H9 (cell line): Measurements from ENCODE around the gene TBC1D19. TPM values are rescaled to one million over a fixed set of nuclear protein-coding genes. Genes with fewer than 3 reads are reported as not detected.

ENCODE experiments used
- DNase-seq: peaks from one replicate; pipeline ENCODE4 v3.0.0-alpha.2; 2017
- H2AFZ ChIP-seq: one replicate; pipeline ENCODE4 v1.6.1; 2013; ENCODE audit warnings: mild to moderate bottlenecking, low read length, control low read depth, moderate library complexity
- H2AK5ac ChIP-seq: 2 replicates; pipeline ENCODE4 v1.6.1; 2013; ENCODE audit warnings: low read length, control low read depth, mixed read lengths; ENCODE audit not compliant: insufficient read length
- H2BK120ac ChIP-seq: one replicate; pipeline ENCODE4 v1.6.1; 2013; ENCODE audit warnings: low read depth, mild to moderate bottlenecking, low read length, control low read depth, inconsistent platforms; ENCODE audit not compliant: poor library complexity, severe bottlenecking
- H2BK12ac ChIP-seq: 2 replicates; pipeline ENCODE4 v1.6.1; 2013; ENCODE audit warnings: low read length, control low read depth, mixed read lengths, low read depth; ENCODE audit not compliant: insufficient read length
- H2BK15ac ChIP-seq: 2 replicates; pipeline ENCODE4 v1.6.1; 2013; ENCODE audit warnings: low read depth, low read length, control low read depth
- H2BK20ac ChIP-seq: one replicate; pipeline ENCODE4 v1.6.1; 2013; ENCODE audit warnings: low read depth, mild to moderate bottlenecking, low read length, control low read depth, inconsistent platforms; ENCODE audit not compliant: poor library complexity, severe bottlenecking
- H2BK5ac ChIP-seq: 2 replicates; pipeline ENCODE4 v1.6.1; 2013; ENCODE audit warnings: low read length, control low read depth, mixed read lengths; ENCODE audit not compliant: insufficient read length
- H3K14ac ChIP-seq: 2 replicates; pipeline ENCODE4 v1.6.1; 2013; ENCODE audit warnings: low read length, control low read depth; ENCODE audit not compliant: insufficient read depth
- H3K18ac ChIP-seq: 2 replicates; pipeline ENCODE4 v1.6.1; 2013; ENCODE audit warnings: low read depth, mild to moderate bottlenecking, mixed read lengths, low read length, control low read depth; ENCODE audit not compliant: insufficient read length
- H3K23ac ChIP-seq: 2 replicates; pipeline ENCODE4 v1.6.1; 2013; ENCODE audit warnings: low read length, control low read depth, mixed read lengths, low read depth; ENCODE audit not compliant: insufficient read length
- H3K23me2 ChIP-seq: 2 replicates; pipeline ENCODE4 v1.6.1; 2013; ENCODE audit warnings: low read depth, mild to moderate bottlenecking, mixed read lengths, low read length, control low read depth; ENCODE audit not compliant: insufficient read length, poor library complexity, severe bottlenecking
- H3K27ac ChIP-seq: 2 replicates; pipeline ENCODE4 v1.5.1; 2013; ENCODE audit warnings: low read length, control low read depth, mixed read lengths, low read depth; ENCODE audit not compliant: insufficient read length
- H3K27me3 ChIP-seq: 2 replicates; pipeline ENCODE4 v1.6.1; 2013; ENCODE audit warnings: low read length, control low read depth, inconsistent platforms; ENCODE audit not compliant: insufficient read depth
- H3K4ac ChIP-seq: 2 replicates; pipeline ENCODE4 v1.6.1; 2013; ENCODE audit warnings: low read depth, mild to moderate bottlenecking, control low read depth, inconsistent platforms, low read length, moderate library complexity
- H3K4me1 ChIP-seq: 2 replicates; pipeline ENCODE4 v1.6.1; 2013; ENCODE audit warnings: low read length, control low read depth, inconsistent platforms; ENCODE audit not compliant: insufficient read depth
- H3K4me2 ChIP-seq: 2 replicates; pipeline ENCODE4 v1.6.1; 2013; ENCODE audit warnings: low read length, control low read depth, mixed read lengths; ENCODE audit not compliant: insufficient read length, insufficient read depth
- H3K56ac ChIP-seq: 2 replicates; pipeline ENCODE4 v1.6.1; 2013; ENCODE audit warnings: low read depth, mild to moderate bottlenecking, mixed read lengths, low read length, control low read depth; ENCODE audit not compliant: insufficient read length
- H3K79me1 ChIP-seq: 2 replicates; pipeline ENCODE4 v1.6.1; 2013; ENCODE audit warnings: low read depth, mild to moderate bottlenecking, moderate library complexity, low read length, control low read depth, inconsistent platforms; ENCODE audit not compliant: insufficient read depth, poor library complexity, severe bottlenecking
- H3K79me2 ChIP-seq: 2 replicates; pipeline ENCODE4 v1.6.1; 2013; ENCODE audit warnings: low read length, control low read depth, inconsistent platforms; ENCODE audit not compliant: insufficient read depth
- H3K9ac ChIP-seq: 2 replicates; pipeline ENCODE4 v1.6.1; 2013; ENCODE audit warnings: low read length, control low read depth, mixed read lengths; ENCODE audit not compliant: insufficient read length; ENCODE audit errors: extremely low read depth
- H3K9me3 ChIP-seq: one replicate; pipeline ENCODE4 v1.6.1; 2013; ENCODE audit warnings: low read depth, low read length, inconsistent platforms; ENCODE audit not compliant: control insufficient read depth
- H3T11ph ChIP-seq: one replicate; pipeline ENCODE4 v1.6.1; 2013; ENCODE audit warnings: mild to moderate bottlenecking, low read length, control low read depth, inconsistent platforms
- H4K20me1 ChIP-seq: one replicate; pipeline ENCODE4 v1.6.1; 2013; ENCODE audit not compliant: control insufficient read depth, insufficient read length, insufficient read depth
- H4K5ac ChIP-seq: 2 replicates; pipeline ENCODE4 v1.6.1; 2013; ENCODE audit warnings: low read depth, mild to moderate bottlenecking, mixed read lengths, low read length, control low read depth; ENCODE audit not compliant: insufficient read length
- H4K8ac ChIP-seq: replicated peaks from 2 replicates; pipeline ENCODE4 v1.6.1; 2013; ENCODE audit warnings: low read length, control low read depth, mixed read lengths, low read depth; ENCODE audit not compliant: insufficient read length
- H4K91ac ChIP-seq: 2 replicates; pipeline ENCODE4 v1.6.1; 2013; ENCODE audit warnings: low read depth, mild to moderate bottlenecking, moderate library complexity, mixed read lengths, low read length, control low read depth; ENCODE audit not compliant: insufficient read length
- H3K27ac Mint-ChIP-seq, 3 experiments: 2 replicates in 2 of 3; 3 replicates in 1 of 3; pipeline ENCODE4 v1.8.0; 2020 to 2021; ENCODE audit warnings: mixed read lengths in 3 of 3, mild to moderate bottlenecking in 1 of 3, moderate library complexity in 1 of 3
- H3K27me3 Mint-ChIP-seq: 2 replicates; pipeline ENCODE4 v1.8.0; 2021; ENCODE audit warnings: low read depth, mild to moderate bottlenecking, moderate library complexity, mixed read lengths
- H3K36me3 Mint-ChIP-seq, 3 experiments: 2 replicates in 2 of 3; 3 replicates in 1 of 3; pipeline ENCODE4 v1.8.0; 2020 to 2021; ENCODE audit warnings: low read depth in 3 of 3, mixed read lengths in 3 of 3; ENCODE audit not compliant: insufficient read depth in 1 of 3
- H3K4me1 Mint-ChIP-seq, 2 experiments: 2 replicates each; pipeline ENCODE4 v1.8.0; 2020; ENCODE audit warnings: mixed read lengths in 2 of 2
- H3K4me3 Mint-ChIP-seq, 2 experiments: 2 replicates in 1 of 2; 3 replicates in 1 of 2; pipeline ENCODE4 v1.8.0; 2020 to 2021; ENCODE audit warnings: mild to moderate bottlenecking in 2 of 2, mixed read lengths in 2 of 2, moderate library complexity in 1 of 2
- H3K9me3 Mint-ChIP-seq, 2 experiments: 2 replicates in 1 of 2; 3 replicates in 1 of 2; pipeline ENCODE4 v1.8.0; 2020; ENCODE audit warnings: mild to moderate bottlenecking in 2 of 2, mixed read lengths in 2 of 2, moderate library complexity in 1 of 2
- WGBS: extraction: QIAGEN DNeasy Blood & Tissue Kit; methylation state at CpG from one replicate; pipeline ENCODE4 v1.1.7; 2013; ENCODE audit warnings: missing lambda C conversion rate, low lambda C conversion rate, mixed read lengths; ENCODE audit not compliant: insufficient read length; ENCODE audit errors: extremely low coverage; 5-methylcytosine and 5-hydroxymethylcytosine counted together
- total RNA-seq: library from RNA; stranded (reverse); gene quantifications from 2 replicates; pipeline ENCODE4 v1.2.1, GENCODE V29; 2021
- TF ChIP-seq, protein P1 (sequence below): fragments of 200-600 bp; sonication (generic); conservative IDR thresholded peaks from 3 replicates; pipeline ENCODE4 v1.8.0; 2021; ENCODE audit warnings: antibody characterized with exemption, mild to moderate bottlenecking

Gene TBC1D19
- total RNA-seq, 1 experiment from 2014 or later, result 3.2 TPM

DNA sequence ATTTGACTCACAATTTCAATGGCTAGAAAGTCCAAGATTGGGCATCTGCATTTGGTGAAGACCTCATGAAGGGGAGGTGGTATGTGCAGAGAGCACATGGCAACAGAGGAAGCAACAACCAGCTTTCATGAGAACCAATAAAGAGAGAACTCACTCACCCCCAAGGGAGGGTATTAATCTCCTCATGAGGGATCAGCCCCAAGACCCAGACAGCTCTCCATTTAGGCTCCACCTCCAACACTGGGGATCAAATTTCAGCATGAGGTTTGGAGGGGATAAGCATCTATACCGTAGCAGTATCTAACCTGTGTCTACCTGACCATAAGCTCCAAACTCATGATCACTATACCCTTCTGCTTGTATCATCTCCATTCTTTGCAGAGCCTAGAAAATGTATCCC, 9.3 kb upstream of the TBC1D19 start:
- no peak overlapping the region for H2AFZ ChIP-seq
- WGBS, result no CpG with 5 or more reads among the region's 1 CpG

More for the DNA sequence above, 9.3 kb upstream of the TBC1D19 start:
- Histone ChIP-seq H3K79me1 (no peaks in the 10 kb centered on the region), H3K27ac (no peak overlapping the region), H2BK5ac (no peak overlapping the region), H3K14ac (no peak overlapping the region), H3K9ac (no peak overlapping the region), H2BK15ac (no peak overlapping the region), H3K4me2 (no peak overlapping the region), H3K9me3 (no peaks in the 10 kb centered on the region), H3T11ph (no peak overlapping the region), H3K23ac (no peak overlapping the region), H4K20me1 (no peaks in the 10 kb centered on the region), H3K4me1 (no peaks in the 10 kb centered on the region), H3K23me2 (no peaks in the 10 kb centered on the region), H4K8ac (no peak overlapping the region), H3K18ac (no peak overlapping the region), H3K56ac (no peak overlapping the region), H4K91ac (no peak overlapping the region), H2BK12ac (no peak overlapping the region), H3K79me2 (no peaks in the 10 kb centered on the region), H3K27me3 (no peaks in the 10 kb centered on the region), H2BK120ac (no peak overlapping the region), H4K5ac (no peak overlapping the region), H2BK20ac (no peak overlapping the region), H2AK5ac (no peak overlapping the region), H3K4ac (no peak overlapping the region)
- Mint-ChIP-seq H3K4me1 (peaks cover 6 to 7% of the 10 kb centered on the region in 2 experiments), H3K4me3 (no peak overlapping the region), H3K9me3 (no peaks in the 10 kb centered on the region), H3K27ac (no peak overlapping the region; a peak in 1 of 7 replicates), H3K27me3 (no peaks in the 10 kb centered on the region), H3K36me3 (no peaks in the 10 kb centered on the region)
- DNase-seq, result no peak
- TF ChIP-seq, protein P1, sequence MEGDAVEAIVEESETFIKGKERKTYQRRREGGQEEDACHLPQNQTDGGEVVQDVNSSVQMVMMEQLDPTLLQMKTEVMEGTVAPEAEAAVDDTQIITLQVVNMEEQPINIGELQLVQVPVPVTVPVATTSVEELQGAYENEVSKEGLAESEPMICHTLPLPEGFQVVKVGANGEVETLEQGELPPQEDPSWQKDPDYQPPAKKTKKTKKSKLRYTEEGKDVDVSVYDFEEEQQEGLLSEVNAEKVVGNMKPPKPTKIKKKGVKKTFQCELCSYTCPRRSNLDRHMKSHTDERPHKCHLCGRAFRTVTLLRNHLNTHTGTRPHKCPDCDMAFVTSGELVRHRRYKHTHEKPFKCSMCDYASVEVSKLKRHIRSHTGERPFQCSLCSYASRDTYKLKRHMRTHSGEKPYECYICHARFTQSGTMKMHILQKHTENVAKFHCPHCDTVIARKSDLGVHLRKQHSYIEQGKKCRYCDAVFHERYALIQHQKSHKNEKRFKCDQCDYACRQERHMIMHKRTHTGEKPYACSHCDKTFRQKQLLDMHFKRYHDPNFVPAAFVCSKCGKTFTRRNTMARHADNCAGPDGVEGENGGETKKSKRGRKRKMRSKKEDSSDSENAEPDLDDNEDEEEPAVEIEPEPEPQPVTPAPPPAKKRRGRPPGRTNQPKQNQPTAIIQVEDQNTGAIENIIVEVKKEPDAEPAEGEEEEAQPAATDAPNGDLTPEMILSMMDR, result no peak
